ENCODE data around the gene CBR3. TPM values are rescaled to one million over a fixed set of nuclear protein-coding genes. Genes with fewer than 3 reads are reported as not detected.

Gene CBR3
- 10 to 100 TPM; 22.8 to 53.0 (median 42.1) TPM for total RNA-seq

- WGBS, 2 donors: 0 to 1% methylated on average over 38 to 53 of the region's 53 CpGs
- Histone ChIP-seq H3K27me3 (no peaks in the 10 kb centered on the region), H3K27ac (peak within 1 kb of the TSS; percentile 80 to 100 (median 93)), H3K9me3 (no peaks in the 10 kb centered on the region), H3K4me3 (peak within 1 kb of the TSS; percentile 60 to 98 (median 71)), H3K36me3 (peaks cover 0 to 22% (median 0%) of the 10 kb centered on the region in 3 donors), H3K4me1 (peaks cover 0 to 36% (median 10%) of the 10 kb centered on the region in 4 donors)
- TF ChIP-seq EP300 (IDR thresholded peaks at IDR 0.05) (peak in 1 of 2 donors; percentile 88), CTCF (IDR thresholded peaks at IDR 0.05) (peak in 1 of 5 experiments; percentile 16), POLR2A (IDR thresholded peaks at IDR 0.05) (peak in 1 of 2 donors; percentile 63)
- DNase-seq (ENCODE audit: low spot score in 2 of 2): peak; percentile 64 to 66
Measured at GRCh38 chr21:36134803-36135390, at the start of gene CBR3. Gene CBR3 (plus strand): TSS chr21:36135079. CDS start chr21:36135193, 114 bp downstream.

GRCh38 chr21:36087362-36088138, 47.3 kb upstream of the CBR3 start:
- WGBS, 2 donors: 40 to 52% methylated on average over 6 of the region's 6 CpGs
- Histone ChIP-seq H3K9me3 (no peaks in the 10 kb centered on the region), H3K27me3 (no peaks in the 10 kb centered on the region), H3K4me3 (no peak overlapping the region), H3K36me3 (no peaks in the 10 kb centered on the region), H3K27ac (peak overlapping the region; percentile 31 to 90 (median 56)), H3K4me1 (no peaks in the 10 kb centered on the region)
- TF ChIP-seq EP300 (IDR thresholded peaks at IDR 0.05): no peak
- TF ChIP-seq CTCF (IDR thresholded peaks at IDR 0.05): no peak
- TF ChIP-seq POLR2A (IDR thresholded peaks at IDR 0.05): no peak
- DNase-seq (ENCODE audit: low spot score in 2 of 2): no peak

- no peaks in the 10 kb centered on the region for H3K9me3 ChIP-seq
- TF ChIP-seq EP300 (IDR thresholded peaks at IDR 0.05): no peak
- no peak overlapping the region for H3K4me3 ChIP-seq
- 92 to 94% methylated on average over 3 of the region's 3 CpGs for WGBS, 2 donors
- H3K27me3 ChIP-seq: no peaks in the 10 kb centered on the region
- DNase-seq (ENCODE audit: low spot score in 2 of 2): no peak
- no peak overlapping the region for H3K27ac ChIP-seq
- no peaks in the 10 kb centered on the region for H3K4me1 ChIP-seq
- H3K36me3 ChIP-seq: no peaks in the 10 kb centered on the region
Measured at GRCh38 chr21:36089946-36090345, 44.9 kb upstream of the CBR3 start.

GRCh38 chr21:36092681-36093080, 42.2 kb upstream of the CBR3 start:
- Histone ChIP-seq H3K27ac (no peak overlapping the region), H3K4me1 (peaks cover 0 to 10% (median 4%) of the 10 kb centered on the region in 4 donors), H3K4me3 (no peak overlapping the region), H3K9me3 (no peaks in the 10 kb centered on the region), H3K36me3 (no peaks in the 10 kb centered on the region), H3K27me3 (no peaks in the 10 kb centered on the region)
- DNase-seq (ENCODE audit: low spot score in 2 of 2): no peak
- TF ChIP-seq EP300 (IDR thresholded peaks at IDR 0.05): no peak
- TF ChIP-seq POLR2A (IDR thresholded peaks at IDR 0.05): no peak
- TF ChIP-seq CTCF (IDR thresholded peaks at IDR 0.05): no peak

GRCh38 chr21:36093512-36093911, 41.4 kb upstream of the CBR3 start:
- DNase-seq (ENCODE audit: low spot score in 2 of 2): no peak
- 96 to 100% methylated on average over 1 of the region's 1 CpG for WGBS, 2 donors
- no peaks in the 10 kb centered on the region for H3K36me3 ChIP-seq
- no peaks in the 10 kb centered on the region for H3K27me3 ChIP-seq
- no peaks in the 10 kb centered on the region for H3K9me3 ChIP-seq
- no peak overlapping the region for H3K4me3 ChIP-seq
- H3K4me1 ChIP-seq: peaks cover 0 to 17% (median 4%) of the 10 kb centered on the region in 4 donors
- H3K27ac ChIP-seq: no peak overlapping the region
- no peak for TF ChIP-seq CTCF (IDR thresholded peaks at IDR 0.05)
- no peak for TF ChIP-seq POLR2A (IDR thresholded peaks at IDR 0.05)
- no peak for TF ChIP-seq EP300 (IDR thresholded peaks at IDR 0.05)
